Stimulated activated CD4-positive, alpha-beta T cell treated with anti-CD3 and anti-CD28 coated beads, Interleukin-1b, Interleukin-23, amount 100 ng/mL, for 24 hours (primary cell): ENCODE data around the gene TLL1.

ENCODE experiments used
- DNase-seq, 4 experiments: peaks; one replicate each; pipeline ENCODE4 v3.0.0-alpha.2; 2020; ENCODE audit warnings: low read depth in 4 of 4, low spot score in 1 of 4

TLL1 gene

GRCh38 chr4:165879641-165880040, 6.6 kb downstream of the TLL1 start:
- no peak for DNase-seq

- DNase-seq, result no peak
Observed at GRCh38 chr4:165894159-165894558, 21.1 kb downstream of the TLL1 start.

GRCh38 chr4:165905405-165906027, 32.5 kb downstream of the TLL1 start:
- DNase-seq, result no peak

GRCh38 chr4:165906272-165906671, 33.2 kb downstream of the TLL1 start:
- DNase-seq, result no peak

- no peak for DNase-seq
Observed at GRCh38 chr4:165909947-165910346, 36.9 kb downstream of the TLL1 start.

GRCh38 chr4:165915215-165915614, 42.2 kb downstream of the TLL1 start:
- no peak for DNase-seq

- no peak for DNase-seq
Observed at GRCh38 chr4:165921546-165921945, 48.5 kb downstream of the TLL1 start.

GRCh38 chr4:165922747-165923146, 49.7 kb downstream of the TLL1 start:
- no peak for DNase-seq

GRCh38 chr4:165926307-165926706, 53.3 kb downstream of the TLL1 start:
- DNase-seq, result no peak

GRCh38 chr4:165927366-165927765, 54.3 kb downstream of the TLL1 start:
- no peak for DNase-seq

- no peak for DNase-seq
Observed at GRCh38 chr4:165927815-165928214, 54.8 kb downstream of the TLL1 start.

GRCh38 chr4:165928601-165929000, 55.6 kb downstream of the TLL1 start:
- DNase-seq, result no peak

GRCh38 chr4:165929662-165930061, 56.6 kb downstream of the TLL1 start:
- DNase-seq, result no peak

- DNase-seq, result no peak
Observed at GRCh38 chr4:165931741-165932140, 58.7 kb downstream of the TLL1 start.

- no peak for DNase-seq
Observed at GRCh38 chr4:165944900-165945299, 71.9 kb downstream of the TLL1 start.

GRCh38 chr4:165945991-165946390, 73.0 kb downstream of the TLL1 start:
- no peak for DNase-seq

GRCh38 chr4:165947019-165947418, 74.0 kb downstream of the TLL1 start:
- DNase-seq, result no peak

- no peak for DNase-seq
Observed at GRCh38 chr4:165953181-165953580, 80.1 kb downstream of the TLL1 start.

- no peak for DNase-seq
Observed at GRCh38 chr4:165963621-165964020, 90.6 kb downstream of the TLL1 start.

- DNase-seq, result no peak
Observed at GRCh38 chr4:165964591-165964990, 91.6 kb downstream of the TLL1 start.

- DNase-seq, result no peak
Observed at GRCh38 chr4:165965503-165965902, 92.5 kb downstream of the TLL1 start.

GRCh38 chr4:165966833-165967232, 93.8 kb downstream of the TLL1 start:
- DNase-seq, result no peak

- DNase-seq, result no peak
Observed at GRCh38 chr4:165967486-165967885, 94.4 kb downstream of the TLL1 start.
